HG02884 (cell line): Measurements from ENCODE around the gene MRPL23.
"Not testable (repeated sequence)": the region's sequence is repeated elsewhere in the genome, so short reads cannot be mapped to it uniquely, and the experiment has no call there.

Experiments
- ATAC-seq: cut with Tn5 transposase; IDR thresholded peaks from one replicate; pipeline ENCODE4 v1.9.1; 2021; ENCODE audit warnings: mild to moderate bottlenecking, moderate library complexity; ENCODE audit not compliant: unreplicated experiment

MRPL23 gene

DNA sequence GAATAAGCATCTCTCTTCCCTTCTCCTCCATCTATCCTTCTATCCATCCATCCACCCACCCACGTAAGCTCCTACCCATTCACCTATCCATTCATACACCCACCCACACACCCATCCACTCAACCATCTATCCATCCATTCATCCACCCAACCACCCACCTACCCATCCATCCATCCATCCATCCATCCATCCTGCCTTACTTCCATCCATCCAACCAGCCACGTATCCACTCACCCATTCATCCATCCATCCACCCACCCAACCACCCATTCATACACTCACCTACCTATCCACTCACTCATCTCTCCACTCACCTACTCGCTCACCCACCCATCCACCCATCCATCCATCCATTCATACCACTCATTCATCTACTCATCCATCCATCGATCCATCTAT, 14.5 kb upstream of the MRPL23 start:
- ATAC-seq, result no peak

DNA sequence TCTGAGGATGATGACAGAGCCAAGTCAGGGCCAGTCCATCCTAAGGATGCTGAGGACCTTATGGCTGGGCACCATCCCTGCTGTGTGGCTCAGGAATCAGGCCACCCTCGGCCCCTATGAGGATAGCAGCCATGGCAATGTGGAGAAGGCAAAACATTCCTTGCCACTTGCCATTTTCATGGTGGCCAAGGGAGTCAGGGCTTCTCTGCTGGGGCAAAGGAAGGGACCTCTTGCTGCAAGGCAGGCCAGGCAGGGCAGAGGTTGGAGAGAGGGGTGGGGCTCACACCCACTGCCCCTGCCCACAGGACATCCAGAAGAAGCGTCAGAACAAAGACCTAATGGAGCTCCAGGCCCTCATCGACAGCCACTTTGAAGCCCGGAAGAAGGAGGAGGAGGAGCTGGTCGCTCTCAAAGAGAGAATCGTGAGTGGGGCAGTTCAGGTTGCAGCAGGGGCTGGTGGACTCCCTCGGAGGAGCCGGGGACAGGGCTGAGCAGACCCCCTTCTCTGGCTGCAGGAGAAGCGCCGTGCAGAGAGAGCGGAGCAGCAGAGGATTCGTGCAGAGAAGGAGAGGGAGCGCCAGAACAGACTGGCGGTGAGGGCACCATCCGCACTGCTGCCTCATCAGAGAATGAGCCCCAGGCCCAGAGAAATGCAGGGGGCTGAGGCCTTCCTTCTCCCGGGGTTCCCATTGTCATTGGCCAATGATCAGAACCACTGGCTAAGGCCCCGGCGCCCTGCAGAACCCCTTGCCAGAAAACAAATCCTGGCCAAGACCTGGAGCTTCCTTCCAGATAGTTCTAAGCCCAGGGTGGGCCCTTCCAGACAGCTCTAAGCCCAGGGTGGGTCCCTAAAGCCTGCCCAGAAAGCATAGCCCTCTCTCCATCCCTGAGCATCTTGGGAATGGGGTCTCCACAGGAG, 13.5 kb upstream of the MRPL23 start:
- no peak for ATAC-seq

DNA sequence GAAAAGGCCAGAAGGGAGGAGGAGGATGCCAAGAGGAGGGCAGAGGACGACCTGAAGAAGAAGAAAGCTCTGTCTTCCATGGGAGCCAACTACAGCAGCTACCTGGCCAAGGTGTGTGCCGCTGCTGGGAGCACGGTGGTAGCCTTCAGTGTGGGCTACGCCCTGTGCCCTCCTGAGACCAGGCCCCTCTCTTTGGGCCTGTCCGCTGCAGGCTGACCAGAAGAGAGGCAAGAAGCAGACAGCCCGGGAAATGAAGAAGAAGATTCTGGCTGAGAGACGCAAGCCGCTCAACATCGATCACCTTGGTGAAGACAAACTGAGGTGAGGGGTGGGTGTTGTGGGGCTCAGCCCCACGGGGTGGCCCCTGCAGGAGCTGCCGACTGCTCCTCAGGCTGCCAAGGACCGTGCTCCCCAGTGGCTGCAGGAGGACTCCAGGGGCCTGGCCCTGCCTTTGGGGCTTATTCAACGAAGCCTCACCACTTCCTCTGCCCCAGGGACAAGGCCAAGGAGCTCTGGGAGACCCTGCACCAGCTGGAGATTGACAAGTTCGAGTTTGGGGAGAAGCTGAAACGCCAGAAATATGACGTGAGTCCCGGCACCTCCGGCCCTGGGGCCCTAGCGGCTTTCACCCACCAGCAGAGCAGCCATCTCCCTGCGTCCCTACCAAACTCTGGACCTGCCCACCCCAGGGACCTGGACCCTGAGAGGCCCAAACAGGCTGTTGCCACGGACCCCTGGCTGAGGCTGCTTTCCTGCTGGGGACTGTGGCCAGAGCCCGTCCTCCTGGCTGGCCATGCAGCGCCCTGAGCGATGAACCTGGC, 12.6 kb upstream of the MRPL23 start:
- no peak for ATAC-seq

DNA sequence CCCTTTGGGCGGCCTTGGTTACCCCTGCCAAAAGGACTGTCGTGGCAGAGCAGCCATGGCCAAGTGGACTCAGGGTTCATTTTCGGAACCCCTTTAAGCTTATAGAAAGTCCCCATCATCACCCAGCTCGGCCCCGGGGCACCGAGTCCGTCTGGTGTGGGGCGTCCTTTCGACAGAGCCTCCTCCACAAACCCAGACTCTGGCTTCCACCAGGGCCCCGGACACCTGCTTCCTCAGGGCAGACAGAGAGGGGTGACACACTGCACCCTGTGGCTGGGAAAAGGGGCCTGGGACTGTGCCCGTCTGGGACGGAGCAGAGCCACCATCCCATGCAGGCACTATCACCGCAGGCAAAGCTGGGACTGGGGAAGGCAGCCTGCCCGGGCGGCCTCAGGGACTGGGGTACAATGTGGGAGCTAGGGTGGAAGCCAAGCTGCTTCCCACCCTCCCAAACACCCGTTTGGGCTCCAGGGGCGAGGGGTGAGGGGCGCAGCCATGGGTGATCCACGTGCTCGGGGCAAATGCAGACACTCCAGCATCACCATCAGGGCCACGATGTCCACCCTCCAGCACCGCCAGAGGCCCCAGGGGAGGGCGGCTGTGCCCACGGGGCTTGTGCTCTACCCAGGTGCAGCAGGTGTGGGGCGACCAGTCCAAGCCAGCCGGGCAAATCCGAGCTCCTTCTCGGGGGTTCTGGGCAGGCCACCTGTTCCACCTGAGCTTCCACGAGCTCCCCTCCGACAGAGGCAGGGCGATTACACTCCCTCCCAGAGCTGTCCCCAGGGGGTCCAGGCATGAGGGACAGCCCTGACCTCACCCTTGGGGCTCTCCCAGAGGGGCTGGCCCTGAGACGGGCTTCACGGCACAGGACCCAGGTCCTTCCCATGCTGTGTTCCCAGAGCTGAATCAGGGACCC, 11.7 kb upstream of the MRPL23 start:
- no peak for ATAC-seq

- no peak for ATAC-seq
These were observed 10.9 kb upstream of the MRPL23 start for GRCh38 chr11:1936072-1936780.

DNA sequence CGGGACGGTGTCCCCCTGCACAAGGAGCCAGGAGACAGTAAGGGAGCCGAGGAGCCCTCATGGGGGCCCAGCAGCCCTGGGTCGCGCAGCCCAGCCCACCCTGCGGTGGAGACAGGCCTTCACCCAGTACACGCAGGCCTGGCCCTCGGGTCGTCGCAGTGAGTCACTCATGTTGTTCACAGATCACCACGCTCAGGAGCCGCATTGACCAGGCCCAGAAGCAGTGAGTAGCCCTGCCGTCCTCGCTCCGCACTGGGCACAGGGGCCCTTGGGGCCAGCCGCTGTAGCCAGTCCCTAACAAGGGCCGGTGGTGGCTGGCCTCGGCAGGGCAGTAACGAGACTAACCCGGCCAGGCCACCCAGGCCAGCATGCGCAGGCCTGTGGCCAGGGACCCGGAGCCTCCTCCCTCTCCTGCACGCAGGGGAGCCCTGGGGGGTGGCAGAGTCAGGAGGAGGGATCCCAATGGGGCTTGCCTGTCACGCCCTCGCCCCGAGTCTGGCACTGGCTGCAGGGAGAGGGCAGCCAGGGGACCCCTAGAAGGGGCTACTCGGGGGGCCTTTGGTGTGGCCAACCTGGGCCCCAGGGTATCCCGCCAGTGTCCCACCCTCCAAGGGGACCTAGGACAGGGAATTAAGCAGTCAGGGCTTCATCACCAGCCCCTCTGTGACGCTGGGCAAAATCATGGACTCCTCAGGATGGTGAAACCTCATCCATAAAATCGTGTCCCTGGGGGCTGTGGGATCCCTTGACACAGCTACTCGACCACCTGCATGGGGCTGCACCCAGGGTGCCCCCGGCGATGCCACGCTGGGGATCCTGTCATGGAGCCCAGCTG, 10.1 kb upstream of the MRPL23 start:
- ATAC-seq, result no peak

GRCh38 chr11:1937616-1938342, 9.4 kb upstream of the MRPL23 start:
- ATAC-seq, result no peak

GRCh38 chr11:1938343-1939005, 8.7 kb upstream of the MRPL23 start:
- ATAC-seq, result no peak

GRCh38 chr11:1939006-1939625, 8.0 kb upstream of the MRPL23 start:
- ATAC-seq, result no peak

GRCh38 chr11:1939788-1940187, 7.3 kb upstream of the MRPL23 start:
- ATAC-seq, result not testable (repeated sequence)

DNA sequence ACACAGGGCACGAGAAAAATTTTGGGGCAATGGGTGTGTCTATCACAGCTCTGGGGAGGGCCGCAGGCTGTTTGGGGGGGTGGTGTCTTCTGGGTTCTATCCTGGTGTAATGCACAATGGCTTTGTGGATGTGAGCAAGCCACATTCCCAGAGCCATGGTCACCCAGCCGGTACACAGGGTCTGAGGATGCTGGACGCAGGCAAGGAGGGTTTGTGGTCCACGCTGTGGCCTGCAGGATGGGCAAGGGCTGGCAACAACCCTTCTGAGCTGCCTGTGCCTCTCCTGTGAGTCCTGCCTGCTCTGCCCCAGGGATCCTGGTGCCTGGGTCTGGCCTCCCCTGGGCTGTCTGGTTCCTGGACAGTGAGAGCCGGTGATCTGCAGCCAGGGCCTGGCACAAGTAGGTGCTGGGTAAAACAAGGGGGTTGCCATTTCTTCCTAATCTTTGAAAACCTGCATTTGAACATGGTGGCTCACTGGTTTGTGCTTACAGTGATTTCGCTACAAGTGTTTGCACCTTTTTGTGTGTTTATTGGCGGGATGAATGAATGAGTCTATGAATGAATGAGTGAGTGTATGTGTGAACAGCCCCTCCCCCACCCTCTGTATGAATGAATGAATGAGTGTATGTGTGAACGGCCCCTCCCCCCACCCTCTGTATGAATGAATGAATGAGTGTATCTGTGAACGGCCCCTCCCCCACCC, 4.4 kb upstream of the MRPL23 start:
- ATAC-seq, result no peak

DNA sequence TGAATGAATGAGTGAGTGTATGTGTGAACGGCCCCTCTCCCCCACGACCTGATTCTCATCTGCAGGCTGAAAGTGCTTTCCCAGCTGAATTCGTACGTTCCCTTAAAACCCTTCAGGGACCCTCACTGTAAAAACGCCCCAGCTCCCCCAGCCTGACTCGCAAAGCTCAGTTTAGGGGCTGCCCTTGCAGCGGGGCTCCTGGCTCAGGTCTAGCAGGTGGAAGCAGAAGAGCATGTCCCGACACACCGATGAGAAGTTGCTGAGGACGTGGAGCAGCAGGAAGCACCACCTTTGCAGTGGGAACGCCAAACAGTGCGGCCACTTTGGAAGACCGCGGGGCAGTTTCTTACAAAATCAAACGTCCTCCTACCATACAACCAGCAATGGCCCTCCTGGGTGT, 3.6 kb upstream of the MRPL23 start:
- ATAC-seq, result no peak

GRCh38 chr11:1943977-1944376, 3.2 kb upstream of the MRPL23 start:
- ATAC-seq, result no peak

GRCh38 chr11:1947592-1948237, 583 bp downstream of the MRPL23 start:
- ATAC-seq, result no peak

DNA sequence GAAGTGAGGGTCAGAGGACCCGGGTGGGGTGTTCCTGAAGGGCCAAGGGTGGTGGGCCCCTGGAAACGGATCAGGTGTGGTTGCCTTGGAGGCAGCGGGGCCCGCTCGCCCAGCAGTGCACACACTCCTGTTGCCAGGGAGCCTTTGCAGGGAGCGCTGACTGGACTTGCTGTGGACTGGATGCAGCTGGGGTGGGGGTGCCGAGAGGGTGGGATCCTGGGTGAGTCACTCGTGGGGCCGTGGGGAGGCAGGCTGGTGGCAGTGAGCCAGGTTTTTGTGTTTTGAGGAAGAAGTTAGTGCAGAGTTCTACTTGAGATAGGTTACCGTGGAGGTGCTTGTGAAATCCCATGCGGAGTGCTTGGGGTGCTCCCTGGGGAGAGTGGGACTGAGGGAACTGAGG, 1.3 kb downstream of the MRPL23 start:
- no peak for ATAC-seq

- no peak for ATAC-seq
These were observed 2.2 kb downstream of the MRPL23 start for GRCh38 chr11:1949302-1949701.

GRCh38 chr11:1949922-1950321, 2.8 kb downstream of the MRPL23 start:
- ATAC-seq, result no peak
